LNCaP clone FGC (cell line): ENCODE data around the gene BPIFA1.

ENCODE experiments used
- DNase-seq: peaks from one replicate; pipeline ENCODE4 v3.0.0-alpha.2; 2011; ENCODE audit warnings: low read depth
- H3K4me3 ChIP-seq: 2 replicates; pipeline ENCODE4 v1.5.1; 2011; ENCODE audit warnings: mild to moderate bottlenecking, low read depth, low read length, control low read depth
- CTCF ChIP-seq: IDR thresholded peaks from 2 replicates; pipeline ENCODE4 v1.5.1; 2012; ENCODE audit warnings: mild to moderate bottlenecking; ENCODE audit not compliant: control insufficient read depth, insufficient read depth; ENCODE audit errors: extremely low read depth

BPIFA1 gene

GRCh38 chr20:33280775-33281174 is 45.0 kb downstream of the BPIFA1 start:
- no peak for DNase-seq
- TF ChIP-seq CTCF = no peak
- no peak overlapping the region for H3K4me3 ChIP-seq

GRCh38 chr20:33281550-33282146 is 45.9 kb downstream of the BPIFA1 start:
- DNase-seq = no peak
- no peak overlapping the region for H3K4me3 ChIP-seq
- no peak for TF ChIP-seq CTCF

GRCh38 chr20:33282196-33282934 is 46.6 kb downstream of the BPIFA1 start:
- TF ChIP-seq CTCF = no peak
- H3K4me3 ChIP-seq = no peak overlapping the region
- no peak for DNase-seq

- no peak for DNase-seq
- H3K4me3 ChIP-seq = no peak within 1 kb of the TSS
- no peak for TF ChIP-seq CTCF
These were observed 47.3 kb downstream of the BPIFA1 start, which contains the start of gene BPIFB1 for GRCh38 chr20:33282991-33283555. TSS of gene BPIFB1 (plus strand) at chr20:33283214. CDS start at chr20:33286074, 2,860 bp downstream.

GRCh38 chr20:33284284-33284683 is 48.5 kb downstream of the BPIFA1 start:
- no peak overlapping the region for H3K4me3 ChIP-seq
- no peak for DNase-seq
- no peak for TF ChIP-seq CTCF

- no peak for DNase-seq
- no peak for TF ChIP-seq CTCF
- no peak overlapping the region for H3K4me3 ChIP-seq
These were observed 49.1 kb downstream of the BPIFA1 start for GRCh38 chr20:33284937-33285336.
